Measurements from ENCODE around the gene TPK1. TPM values are rescaled to one million over a fixed set of nuclear protein-coding genes. Genes with fewer than 3 reads are reported as not detected.

The TPK1 gene
- total RNA-seq, 2 experiments from 2014 or later, result 15.5 to 15.8 TPM

- Mint-ChIP-seq H3K36me3 (ENCODE audit: low read depth) (peaks cover 11% of the 10 kb centered on the region), H3K4me1 (ENCODE audit: low read depth) (peaks cover 36% of the 10 kb centered on the region), H3K4me3 (peak overlapping the region; percentile 95), H3K27ac (peak overlapping the region; percentile 99), H3K27me3 (no peaks in the 10 kb centered on the region), H3K9me3 (peaks cover 14% of the 10 kb centered on the region)
- ChIA-PET CTCF (interaction anchor here (0.7 to 2.7 kb wide), 12 partner anchors 10 to 97 kb away, joined by 3 to 20 read pairs (median 4); no protein-coding TSS in a partner anchor), POLR2A (interaction anchor here (0.8 to 4.4 kb wide), 9 partner anchors 9 to 96 kb away, joined by 3 to 71 read pairs (median 5); no protein-coding TSS in a partner anchor)
- intact Hi-C loops (cut with micrococcal nuclease), result loop anchor here (10.0 kb wide), 1 partner anchor 100 kb away; no protein-coding TSS in a partner anchor
- TF ChIP-seq CTCF (IDR thresholded peaks at IDR 0.05), result no peak
- DNase-seq (peak; percentile 50), ATAC-seq (peak; percentile 38)
These were observed 670 bp downstream of the TPK1 start for GRCh38 chr7:144835155-144835611.

DNA sequence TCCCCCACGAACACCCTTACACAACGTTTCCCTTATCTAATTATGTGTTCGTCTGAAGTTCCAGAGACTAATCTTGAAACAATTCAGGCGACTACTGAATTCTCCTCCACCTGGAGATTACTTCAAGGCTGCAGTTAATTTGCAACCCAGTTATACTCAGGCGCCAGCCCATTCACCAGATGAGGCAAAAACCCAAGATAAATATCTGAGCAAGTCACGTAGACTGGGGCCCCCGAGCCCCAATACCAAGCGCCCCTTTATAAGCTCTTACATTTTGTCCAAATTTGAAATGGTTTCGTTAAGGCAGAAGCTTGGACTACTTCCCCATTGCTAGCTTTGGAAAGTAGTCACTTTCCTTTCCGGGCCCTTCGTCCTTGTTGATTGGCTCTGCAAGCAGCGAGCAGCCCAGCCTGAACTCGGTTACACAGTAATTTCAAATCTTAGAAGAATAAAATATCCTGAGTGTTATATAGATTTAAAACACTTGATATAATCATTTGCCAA is 1.2 kb downstream of the TPK1 start:
- H3K4me1 Mint-ChIP-seq (ENCODE audit: low read depth), result peaks cover 40% of the 10 kb centered on the region
- H3K27me3 Mint-ChIP-seq, result no peaks in the 10 kb centered on the region
- ATAC-seq (peak; percentile 21), DNase-seq (peak; percentile 52)
- TF ChIP-seq CTCF (IDR thresholded peaks at IDR 0.05), result no peak
- H3K36me3 Mint-ChIP-seq (ENCODE audit: low read depth), result peaks cover 13% of the 10 kb centered on the region
- intact Hi-C loops (cut with micrococcal nuclease), result loop anchor here (10.0 kb wide), 1 partner anchor 100 kb away; no protein-coding TSS in a partner anchor
- ChIA-PET CTCF (interaction anchor here (0.7 to 2.7 kb wide), 8 partner anchors 10 to 96 kb away, joined by 3 to 20 read pairs (median 4); no protein-coding TSS in a partner anchor), POLR2A (interaction anchor here (0.8 to 4.4 kb wide), 7 partner anchors 8 to 96 kb away, joined by 3 to 71 read pairs (median 15); no protein-coding TSS in a partner anchor)
- peaks cover 14% of the 10 kb centered on the region for H3K9me3 Mint-ChIP-seq
- peak overlapping the region; percentile 99 for H3K27ac Mint-ChIP-seq
- H3K4me3 Mint-ChIP-seq, result peak overlapping the region; percentile 95

DNA sequence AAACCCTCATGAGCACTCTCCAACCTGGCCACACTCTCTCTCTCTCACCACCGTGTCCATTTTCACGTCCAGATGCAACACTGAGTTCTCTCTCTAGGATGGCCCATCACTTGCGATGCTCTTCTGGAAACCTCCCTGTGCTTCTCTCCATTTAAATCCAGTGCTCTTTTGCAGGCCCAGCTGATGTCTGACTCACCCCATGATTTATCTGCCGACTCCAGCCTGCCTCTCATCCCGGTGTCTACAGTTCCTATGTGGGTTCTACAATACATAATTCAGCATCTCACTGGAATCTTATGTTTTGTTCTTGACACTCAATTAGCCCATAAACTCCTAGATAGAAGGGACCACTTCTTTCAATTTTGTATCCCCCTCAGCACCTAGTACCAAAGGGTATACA is 5.0 kb downstream of the TPK1 start:
- Mint-ChIP-seq H3K9me3 (peaks cover 4% of the 10 kb centered on the region), H3K4me3 (no peak overlapping the region), H3K4me1 (ENCODE audit: low read depth) (peaks cover 57% of the 10 kb centered on the region), H3K27me3 (no peaks in the 10 kb centered on the region), H3K36me3 (ENCODE audit: low read depth) (peaks cover 13% of the 10 kb centered on the region), H3K27ac (peak overlapping the region; percentile 77)
- intact Hi-C loops (cut with micrococcal nuclease), result loop anchor here (10.0 kb wide), 1 partner anchor 96 kb away; no protein-coding TSS in a partner anchor
- POLR2A ChIA-PET, result interaction anchor here (0.8 kb wide), 1 partner anchor 18 kb away, joined by 3 read pairs; no protein-coding TSS in a partner anchor
- ATAC-seq, result no peak
- TF ChIP-seq CTCF (IDR thresholded peaks at IDR 0.05), result no peak
- CTCF ChIA-PET, result no interaction called here
- no peak for DNase-seq

GRCh38 chr7:144830024-144830785 is 5.6 kb downstream of the TPK1 start:
- H3K27ac Mint-ChIP-seq, result peak overlapping the region; percentile 77
- CTCF ChIA-PET, result no interaction called here
- H3K9me3 Mint-ChIP-seq, result peaks cover 4% of the 10 kb centered on the region
- intact Hi-C loops (cut with micrococcal nuclease), result loop anchor here (10.0 kb wide), 1 partner anchor 95 kb away; no protein-coding TSS in a partner anchor
- H3K27me3 Mint-ChIP-seq, result no peaks in the 10 kb centered on the region
- ATAC-seq, result peak; percentile 64
- H3K36me3 Mint-ChIP-seq (ENCODE audit: low read depth), result peaks cover 13% of the 10 kb centered on the region
- TF ChIP-seq CTCF (IDR thresholded peaks at IDR 0.05), result no peak
- peaks cover 61% of the 10 kb centered on the region for H3K4me1 Mint-ChIP-seq (ENCODE audit: low read depth)
- POLR2A ChIA-PET, result interaction anchor here (0.8 kb wide), 1 partner anchor 18 kb away, joined by 3 read pairs; no protein-coding TSS in a partner anchor
- H3K4me3 Mint-ChIP-seq, result no peak overlapping the region
- peak; percentile 48 for DNase-seq
